Peyer's patch (tissue), 4 donors: ENCODE data around the gene RET.

Experiments
- POLR2A ChIP-seq, 2 donors: fragments of 450-650 bp; IDR thresholded peaks; one replicate each; pipeline ENCODE4 v1.5.1; 2017; ENCODE audit warnings: antibody characterized with exemption in 2 of 2, mild to moderate bottlenecking in 2 of 2, moderate library complexity in 2 of 2
- TF ChIP-seq, protein P1 (sequence below), 6 experiments: fragments of 450-650 bp in 4 of 6; fragments of 200-600 bp in 2 of 6; sonication (generic) in 1 of 6; IDR thresholded peaks; one replicate each; pipeline ENCODE4 v1.5.1; 2017 to 2019; ENCODE audit warnings: antibody characterized with exemption in 6 of 6, mild to moderate bottlenecking in 3 of 6, moderate library complexity in 1 of 6

DNA sequence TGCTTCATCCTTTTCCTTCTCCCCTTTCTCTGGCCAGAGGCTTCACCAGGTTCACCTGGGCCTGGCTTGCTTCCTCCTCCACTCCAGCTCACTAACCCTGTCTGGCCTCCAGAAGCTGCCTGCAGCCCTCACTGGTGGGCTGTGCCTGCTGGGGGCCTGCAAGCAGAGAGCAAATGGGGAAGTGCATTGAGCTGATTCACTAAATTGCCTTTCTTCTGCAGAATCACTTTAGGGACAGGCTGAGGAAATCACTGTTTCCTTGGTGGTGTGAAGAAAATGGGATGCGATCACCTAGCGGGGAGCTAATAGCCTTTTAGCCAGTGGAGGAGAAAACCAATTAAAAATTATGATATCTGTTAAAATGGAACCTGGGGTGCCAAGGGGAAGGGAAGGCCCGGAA is 3.0 kb downstream of the RET start:
- TF ChIP-seq, protein P1, sequence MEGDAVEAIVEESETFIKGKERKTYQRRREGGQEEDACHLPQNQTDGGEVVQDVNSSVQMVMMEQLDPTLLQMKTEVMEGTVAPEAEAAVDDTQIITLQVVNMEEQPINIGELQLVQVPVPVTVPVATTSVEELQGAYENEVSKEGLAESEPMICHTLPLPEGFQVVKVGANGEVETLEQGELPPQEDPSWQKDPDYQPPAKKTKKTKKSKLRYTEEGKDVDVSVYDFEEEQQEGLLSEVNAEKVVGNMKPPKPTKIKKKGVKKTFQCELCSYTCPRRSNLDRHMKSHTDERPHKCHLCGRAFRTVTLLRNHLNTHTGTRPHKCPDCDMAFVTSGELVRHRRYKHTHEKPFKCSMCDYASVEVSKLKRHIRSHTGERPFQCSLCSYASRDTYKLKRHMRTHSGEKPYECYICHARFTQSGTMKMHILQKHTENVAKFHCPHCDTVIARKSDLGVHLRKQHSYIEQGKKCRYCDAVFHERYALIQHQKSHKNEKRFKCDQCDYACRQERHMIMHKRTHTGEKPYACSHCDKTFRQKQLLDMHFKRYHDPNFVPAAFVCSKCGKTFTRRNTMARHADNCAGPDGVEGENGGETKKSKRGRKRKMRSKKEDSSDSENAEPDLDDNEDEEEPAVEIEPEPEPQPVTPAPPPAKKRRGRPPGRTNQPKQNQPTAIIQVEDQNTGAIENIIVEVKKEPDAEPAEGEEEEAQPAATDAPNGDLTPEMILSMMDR (IDR thresholded peaks at IDR 0.05), result no peak
- TF ChIP-seq POLR2A (IDR thresholded peaks at IDR 0.05), result no peak
